Measurements from ENCODE around the gene CCNA1. TPM values are rescaled to one million over a fixed set of nuclear protein-coding genes. Genes with fewer than 3 reads are reported as not detected.

Gene CCNA1
- total RNA-seq, 1 donor from 2014 or later = not detected

DNA sequence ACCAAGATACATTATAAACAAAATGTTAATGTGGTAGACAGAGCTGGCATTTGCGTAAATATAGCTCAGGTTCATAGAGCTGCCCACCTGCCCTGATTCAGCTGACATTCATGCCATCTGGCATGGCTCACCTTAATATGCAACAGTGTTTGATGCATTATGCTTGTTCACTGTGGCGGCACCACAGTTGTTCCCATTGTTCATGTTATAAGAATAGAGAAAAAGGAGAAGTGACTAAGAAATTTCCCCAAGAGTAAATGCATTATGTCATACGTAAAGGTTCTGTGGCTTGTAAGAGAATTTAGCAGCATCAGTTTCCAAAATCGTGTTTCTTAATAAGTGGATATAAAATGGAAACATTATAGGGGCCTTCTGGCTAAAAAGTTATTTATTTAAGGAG, 4.5 kb downstream of the CCNA1 start:
- Mint-ChIP-seq H3K4me3 (ENCODE audit: unreplicated experiment) (no peak overlapping the region), H3K9me3 (ENCODE audit: unreplicated experiment) (no peaks in the 10 kb centered on the region), H3K27ac (ENCODE audit: unreplicated experiment) (no peak overlapping the region), H3K27me3 (ENCODE audit: unreplicated experiment) (peaks cover 76% of the 10 kb centered on the region), H3K36me3 (ENCODE audit: unreplicated experiment) (no peaks in the 10 kb centered on the region), H3K4me1 (ENCODE audit: unreplicated experiment) (peaks cover 7% of the 10 kb centered on the region)
- TF ChIP-seq, protein P1, sequence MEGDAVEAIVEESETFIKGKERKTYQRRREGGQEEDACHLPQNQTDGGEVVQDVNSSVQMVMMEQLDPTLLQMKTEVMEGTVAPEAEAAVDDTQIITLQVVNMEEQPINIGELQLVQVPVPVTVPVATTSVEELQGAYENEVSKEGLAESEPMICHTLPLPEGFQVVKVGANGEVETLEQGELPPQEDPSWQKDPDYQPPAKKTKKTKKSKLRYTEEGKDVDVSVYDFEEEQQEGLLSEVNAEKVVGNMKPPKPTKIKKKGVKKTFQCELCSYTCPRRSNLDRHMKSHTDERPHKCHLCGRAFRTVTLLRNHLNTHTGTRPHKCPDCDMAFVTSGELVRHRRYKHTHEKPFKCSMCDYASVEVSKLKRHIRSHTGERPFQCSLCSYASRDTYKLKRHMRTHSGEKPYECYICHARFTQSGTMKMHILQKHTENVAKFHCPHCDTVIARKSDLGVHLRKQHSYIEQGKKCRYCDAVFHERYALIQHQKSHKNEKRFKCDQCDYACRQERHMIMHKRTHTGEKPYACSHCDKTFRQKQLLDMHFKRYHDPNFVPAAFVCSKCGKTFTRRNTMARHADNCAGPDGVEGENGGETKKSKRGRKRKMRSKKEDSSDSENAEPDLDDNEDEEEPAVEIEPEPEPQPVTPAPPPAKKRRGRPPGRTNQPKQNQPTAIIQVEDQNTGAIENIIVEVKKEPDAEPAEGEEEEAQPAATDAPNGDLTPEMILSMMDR (IDR thresholded peaks at IDR 0.05) = no peak
- no peak for DNase-seq (ENCODE audit: extremely low spot score, unreplicated experiment)

GRCh38 chr13:36438594-36439483, 6.5 kb downstream of the CCNA1 start:
- TF ChIP-seq, protein P1 (IDR thresholded peaks at IDR 0.05) = no peak
- Mint-ChIP-seq H3K27me3 (ENCODE audit: unreplicated experiment) (peaks cover 60% of the 10 kb centered on the region), H3K27ac (ENCODE audit: unreplicated experiment) (no peak overlapping the region), H3K36me3 (ENCODE audit: unreplicated experiment) (no peaks in the 10 kb centered on the region), H3K4me1 (ENCODE audit: unreplicated experiment) (no peaks in the 10 kb centered on the region), H3K4me3 (ENCODE audit: unreplicated experiment) (no peak overlapping the region), H3K9me3 (ENCODE audit: unreplicated experiment) (no peaks in the 10 kb centered on the region)
- DNase-seq (ENCODE audit: extremely low spot score, unreplicated experiment) = no peak

DNA sequence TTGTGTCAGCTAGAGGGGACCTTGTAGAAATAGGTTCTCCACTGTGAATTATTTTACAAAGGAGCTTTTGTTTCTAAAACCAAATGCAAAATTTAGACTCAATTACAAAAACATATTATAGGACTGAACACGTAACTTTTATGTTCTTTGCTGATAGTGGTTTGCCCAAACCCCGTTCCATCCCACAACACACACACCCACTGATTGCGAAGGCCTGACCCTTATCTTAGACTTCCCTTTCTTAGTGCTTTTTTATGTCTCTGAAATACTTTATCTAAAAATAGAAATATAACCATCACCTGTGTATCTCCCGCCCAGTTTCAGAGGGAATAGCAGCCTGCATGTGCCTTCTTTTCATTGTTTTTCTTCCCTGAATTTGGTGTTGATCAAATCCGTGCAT, 13.0 kb downstream of the CCNA1 start:
- H3K4me1 Mint-ChIP-seq (ENCODE audit: unreplicated experiment) = no peaks in the 10 kb centered on the region
- DNase-seq (ENCODE audit: extremely low spot score, unreplicated experiment) = no peak
- TF ChIP-seq, protein P1 (IDR thresholded peaks at IDR 0.05) = no peak
- no peaks in the 10 kb centered on the region for H3K9me3 Mint-ChIP-seq (ENCODE audit: unreplicated experiment)
- no peaks in the 10 kb centered on the region for H3K36me3 Mint-ChIP-seq (ENCODE audit: unreplicated experiment)
- H3K27ac Mint-ChIP-seq (ENCODE audit: unreplicated experiment) = no peak overlapping the region
- H3K27me3 Mint-ChIP-seq (ENCODE audit: unreplicated experiment) = peaks cover 14% of the 10 kb centered on the region
- no peak overlapping the region for H3K4me3 Mint-ChIP-seq (ENCODE audit: unreplicated experiment)

DNA sequence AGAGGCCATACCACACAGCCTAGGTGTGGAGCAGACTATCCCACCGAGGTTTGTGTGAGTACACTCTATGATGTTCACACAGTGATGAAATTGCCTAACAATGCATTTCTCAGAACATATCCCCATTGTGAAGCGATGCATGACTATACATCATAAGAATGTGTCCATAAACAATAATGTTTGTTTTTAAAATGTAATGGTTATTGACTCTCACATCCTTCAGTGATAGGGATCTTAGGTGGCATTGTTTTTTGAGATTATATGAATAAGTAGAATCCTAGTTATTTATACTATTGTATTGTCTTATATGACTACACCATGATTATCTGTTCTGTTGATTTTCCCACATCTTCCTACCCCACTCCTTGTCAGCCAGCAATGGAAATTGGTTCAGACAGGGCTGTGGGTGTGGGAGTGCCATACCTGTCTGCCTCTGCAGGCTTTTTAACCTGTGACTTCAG, 13.6 kb downstream of the CCNA1 start:
- H3K27me3 Mint-ChIP-seq (ENCODE audit: unreplicated experiment) = peaks cover 17% of the 10 kb centered on the region
- no peak overlapping the region for H3K4me3 Mint-ChIP-seq (ENCODE audit: unreplicated experiment)
- TF ChIP-seq, protein P1 (IDR thresholded peaks at IDR 0.05) = no peak
- no peak overlapping the region for H3K27ac Mint-ChIP-seq (ENCODE audit: unreplicated experiment)
- H3K9me3 Mint-ChIP-seq (ENCODE audit: unreplicated experiment) = no peaks in the 10 kb centered on the region
- H3K36me3 Mint-ChIP-seq (ENCODE audit: unreplicated experiment) = no peaks in the 10 kb centered on the region
- no peak for DNase-seq (ENCODE audit: extremely low spot score, unreplicated experiment)
- no peaks in the 10 kb centered on the region for H3K4me1 Mint-ChIP-seq (ENCODE audit: unreplicated experiment)

DNA sequence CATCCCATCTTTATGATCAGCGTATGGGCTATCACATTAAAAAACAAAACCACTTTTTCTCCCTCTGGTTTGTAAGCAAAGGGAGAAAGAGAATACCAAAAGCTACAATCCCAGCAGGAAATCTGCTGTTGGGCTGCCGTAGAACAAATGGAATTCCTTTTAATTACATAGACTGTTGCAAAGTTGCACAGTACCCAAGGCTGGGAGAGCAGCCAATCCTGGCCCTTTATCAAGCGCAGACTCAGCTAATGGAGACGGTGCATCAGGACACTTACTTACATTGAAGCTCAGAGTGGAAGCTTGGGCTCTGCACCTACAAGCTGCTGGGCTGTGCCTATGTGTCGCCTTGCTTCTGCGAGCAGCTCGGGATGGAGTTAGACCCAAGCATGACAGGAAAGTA, 15.2 kb downstream of the CCNA1 start:
- no peaks in the 10 kb centered on the region for H3K9me3 Mint-ChIP-seq (ENCODE audit: unreplicated experiment)
- H3K4me1 Mint-ChIP-seq (ENCODE audit: unreplicated experiment) = no peaks in the 10 kb centered on the region
- TF ChIP-seq, protein P1 (IDR thresholded peaks at IDR 0.05) = no peak
- no peaks in the 10 kb centered on the region for H3K36me3 Mint-ChIP-seq (ENCODE audit: unreplicated experiment)
- no peak overlapping the region for H3K27ac Mint-ChIP-seq (ENCODE audit: unreplicated experiment)
- H3K4me3 Mint-ChIP-seq (ENCODE audit: unreplicated experiment) = no peak overlapping the region
- no peak for DNase-seq (ENCODE audit: extremely low spot score, unreplicated experiment)
- H3K27me3 Mint-ChIP-seq (ENCODE audit: unreplicated experiment) = peaks cover 14% of the 10 kb centered on the region

All from osteocyte (in vitro differentiated cells).